ENCODE results near the gene IL16.

IL16 gene

DNA sequence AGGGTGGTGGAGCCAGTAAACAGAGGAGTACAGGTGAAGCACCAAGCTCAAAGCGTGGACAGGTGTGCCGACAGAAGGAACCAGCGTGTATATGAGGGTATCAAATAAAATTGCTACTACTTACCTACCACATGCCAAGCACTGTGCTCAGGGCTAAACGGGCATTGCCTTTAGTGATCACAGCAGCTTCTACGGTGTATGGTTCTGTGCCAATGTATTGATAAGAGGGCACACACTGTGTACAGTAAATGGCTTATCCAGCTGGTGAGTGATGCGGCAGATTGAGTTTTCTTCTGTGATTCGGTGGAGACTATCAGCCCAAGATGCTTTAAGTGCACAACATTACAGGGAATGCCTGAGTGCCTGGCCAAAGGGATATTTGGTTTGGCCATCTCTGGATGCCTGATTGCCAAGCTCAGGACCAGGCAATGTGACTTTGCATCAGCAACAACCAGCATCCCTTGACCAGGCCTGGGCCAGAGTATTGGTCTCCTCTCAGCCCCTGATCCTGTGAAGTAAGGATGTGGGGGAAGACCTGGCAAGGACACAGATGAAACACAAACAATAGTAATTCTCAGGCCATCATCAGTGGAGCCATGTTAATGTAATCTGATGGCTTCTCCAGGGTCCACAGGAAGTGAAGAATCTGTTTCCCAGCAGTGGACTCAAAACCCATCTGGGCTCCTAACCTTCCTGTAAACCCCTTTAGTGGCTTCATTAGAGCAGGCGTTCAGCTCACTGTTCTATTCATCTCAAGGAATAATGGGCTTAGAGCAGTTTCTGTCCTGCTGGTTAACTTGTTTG lies 113.2 kb downstream of the IL16 start:
- no peak for DNase-seq (ENCODE audit: low read depth)
- Histone ChIP-seq H3K4me3 (ENCODE audit: low read length) (no peak overlapping the region), H3K9me3 (ENCODE audit: control insufficient read depth, low read length) (no peaks in the 10 kb centered on the region), H3K27me3 (replicated peaks; ENCODE audit: control insufficient read depth, insufficient read depth, low read length) (no peaks in the 10 kb centered on the region), H3K36me3 (ENCODE audit: control insufficient read depth, insufficient read depth, low read length, severe bottlenecking) (peaks cover 9% of the 10 kb centered on the region), H3K4me1 (ENCODE audit: control insufficient read depth, insufficient read depth, low read length) (peaks cover 42% of the 10 kb centered on the region), H3K9ac (ENCODE audit: low read length) (no peak overlapping the region)

GRCh38 chr15:81310480-81310879 lies 113.8 kb downstream of the IL16 start:
- no peak overlapping the region for H3K9ac ChIP-seq (ENCODE audit: low read length)
- no peak for DNase-seq (ENCODE audit: low read depth)
- H3K9me3 ChIP-seq (ENCODE audit: control insufficient read depth, low read length) = no peaks in the 10 kb centered on the region
- H3K36me3 ChIP-seq (ENCODE audit: control insufficient read depth, insufficient read depth, low read length, severe bottlenecking) = peaks cover 9% of the 10 kb centered on the region
- peaks cover 42% of the 10 kb centered on the region for H3K4me1 ChIP-seq (ENCODE audit: control insufficient read depth, insufficient read depth, low read length)
- H3K27me3 ChIP-seq (replicated peaks; ENCODE audit: control insufficient read depth, insufficient read depth, low read length) = no peaks in the 10 kb centered on the region
- no peak overlapping the region for H3K4me3 ChIP-seq (ENCODE audit: low read length)

DNA sequence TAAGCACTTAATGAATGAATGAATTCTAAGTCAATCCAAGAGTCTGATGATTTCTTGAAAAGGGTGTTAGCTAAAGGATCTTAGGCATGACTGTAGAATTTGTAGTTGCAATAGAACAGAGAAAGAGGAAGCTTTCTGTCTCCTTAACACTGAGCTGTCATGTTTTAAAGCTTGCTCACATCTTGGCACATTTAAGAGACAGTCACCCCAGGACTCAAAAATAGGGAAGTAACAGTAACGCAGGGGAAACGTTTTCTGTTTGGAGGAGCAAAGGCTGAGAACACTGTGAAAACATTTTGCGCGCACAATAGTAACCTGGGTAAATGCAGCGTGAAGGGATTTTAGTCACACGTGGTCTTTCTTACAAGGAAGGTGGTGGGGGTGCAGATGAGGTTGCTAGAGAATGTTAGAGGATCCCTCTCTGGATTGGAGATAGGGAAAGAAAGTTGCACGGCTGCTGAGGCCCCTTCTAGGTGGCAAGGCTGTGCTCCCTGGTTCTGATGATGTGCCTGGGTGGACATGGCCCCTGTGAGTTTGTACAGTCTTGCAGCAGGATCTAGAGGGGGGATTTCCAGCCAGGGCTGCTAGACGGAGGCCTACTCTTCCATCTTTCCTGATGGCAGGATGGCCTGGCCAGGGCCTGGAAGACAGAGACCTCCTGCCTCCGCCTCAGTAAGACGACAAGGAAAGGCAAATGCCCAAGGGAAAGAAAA lies 115.2 kb downstream of the IL16 start:
- Histone ChIP-seq H3K4me1 (ENCODE audit: control insufficient read depth, insufficient read depth, low read length) (peaks cover 42% of the 10 kb centered on the region), H3K4me3 (ENCODE audit: low read length) (no peak overlapping the region), H3K9ac (ENCODE audit: low read length) (peak overlapping the region; percentile 17), H3K9me3 (ENCODE audit: control insufficient read depth, low read length) (no peaks in the 10 kb centered on the region), H3K27me3 (replicated peaks; ENCODE audit: control insufficient read depth, insufficient read depth, low read length) (no peaks in the 10 kb centered on the region), H3K36me3 (ENCODE audit: control insufficient read depth, insufficient read depth, low read length, severe bottlenecking) (no peaks in the 10 kb centered on the region)
- no peak for DNase-seq (ENCODE audit: low read depth)

GRCh38 chr15:81312790-81313543 lies 116.3 kb downstream of the IL16 start:
- H3K36me3 ChIP-seq (ENCODE audit: control insufficient read depth, insufficient read depth, low read length, severe bottlenecking) = peaks cover 8% of the 10 kb centered on the region
- H3K9ac ChIP-seq (ENCODE audit: low read length) = peak overlapping the region; percentile 17
- H3K4me3 ChIP-seq (ENCODE audit: low read length) = no peak overlapping the region
- H3K27me3 ChIP-seq (replicated peaks; ENCODE audit: control insufficient read depth, insufficient read depth, low read length) = no peaks in the 10 kb centered on the region
- H3K9me3 ChIP-seq (ENCODE audit: control insufficient read depth, low read length) = no peaks in the 10 kb centered on the region
- peaks cover 36% of the 10 kb centered on the region for H3K4me1 ChIP-seq (ENCODE audit: control insufficient read depth, insufficient read depth, low read length)
- peak; percentile 99 for DNase-seq (ENCODE audit: low read depth)

DNA sequence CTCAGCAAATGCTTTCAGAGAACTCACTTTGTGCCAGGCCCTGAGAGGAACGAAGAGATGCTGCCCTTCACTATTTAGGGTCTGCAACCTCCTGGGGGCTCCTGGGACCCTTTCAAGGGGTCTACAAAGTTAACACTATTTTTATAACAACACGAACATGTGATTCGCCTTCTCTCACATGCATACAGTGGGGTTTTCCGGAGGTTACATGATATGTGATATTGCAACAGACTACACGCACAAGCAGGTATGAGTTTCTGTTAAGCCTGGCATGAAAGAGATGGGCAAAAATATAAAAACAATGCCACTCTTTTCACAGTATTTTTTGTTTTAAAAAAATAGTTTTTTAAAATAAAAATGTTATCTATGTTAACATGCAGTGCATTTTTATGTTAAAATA lies 117.0 kb downstream of the IL16 start:
- Histone ChIP-seq H3K9me3 (ENCODE audit: control insufficient read depth, low read length) (no peaks in the 10 kb centered on the region), H3K36me3 (ENCODE audit: control insufficient read depth, insufficient read depth, low read length, severe bottlenecking) (peaks cover 15% of the 10 kb centered on the region), H3K4me1 (ENCODE audit: control insufficient read depth, insufficient read depth, low read length) (peaks cover 30% of the 10 kb centered on the region), H3K4me3 (ENCODE audit: low read length) (no peak overlapping the region), H3K27me3 (replicated peaks; ENCODE audit: control insufficient read depth, insufficient read depth, low read length) (no peaks in the 10 kb centered on the region), H3K9ac (ENCODE audit: low read length) (no peak overlapping the region)
- no peak for DNase-seq (ENCODE audit: low read depth)

DNA sequence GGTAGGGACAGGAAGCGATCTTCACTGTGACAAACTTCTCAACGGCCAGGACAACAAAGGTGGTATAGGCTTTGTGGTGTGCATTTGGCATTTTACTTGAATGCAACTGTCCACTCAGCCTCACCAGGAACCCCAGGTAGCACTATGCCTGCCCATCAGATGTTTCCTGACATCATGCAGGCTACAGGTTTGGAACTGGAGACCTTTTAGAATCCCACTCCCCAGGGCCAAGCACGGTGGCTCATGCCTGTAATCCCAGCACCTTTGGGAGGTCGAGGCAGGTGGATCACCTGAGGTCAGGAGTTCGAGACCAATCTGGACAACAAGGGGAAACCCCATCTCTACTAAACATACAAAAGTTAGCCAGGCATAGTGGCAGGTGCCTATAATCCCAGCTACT lies 117.7 kb downstream of the IL16 start:
- peaks cover 30% of the 10 kb centered on the region for H3K4me1 ChIP-seq (ENCODE audit: control insufficient read depth, insufficient read depth, low read length)
- H3K9me3 ChIP-seq (ENCODE audit: control insufficient read depth, low read length) = no peaks in the 10 kb centered on the region
- no peak overlapping the region for H3K4me3 ChIP-seq (ENCODE audit: low read length)
- no peak for DNase-seq (ENCODE audit: low read depth)
- no peak overlapping the region for H3K9ac ChIP-seq (ENCODE audit: low read length)
- H3K36me3 ChIP-seq (ENCODE audit: control insufficient read depth, insufficient read depth, low read length, severe bottlenecking) = peaks cover 22% of the 10 kb centered on the region
- H3K27me3 ChIP-seq (replicated peaks; ENCODE audit: control insufficient read depth, insufficient read depth, low read length) = no peaks in the 10 kb centered on the region

DNA sequence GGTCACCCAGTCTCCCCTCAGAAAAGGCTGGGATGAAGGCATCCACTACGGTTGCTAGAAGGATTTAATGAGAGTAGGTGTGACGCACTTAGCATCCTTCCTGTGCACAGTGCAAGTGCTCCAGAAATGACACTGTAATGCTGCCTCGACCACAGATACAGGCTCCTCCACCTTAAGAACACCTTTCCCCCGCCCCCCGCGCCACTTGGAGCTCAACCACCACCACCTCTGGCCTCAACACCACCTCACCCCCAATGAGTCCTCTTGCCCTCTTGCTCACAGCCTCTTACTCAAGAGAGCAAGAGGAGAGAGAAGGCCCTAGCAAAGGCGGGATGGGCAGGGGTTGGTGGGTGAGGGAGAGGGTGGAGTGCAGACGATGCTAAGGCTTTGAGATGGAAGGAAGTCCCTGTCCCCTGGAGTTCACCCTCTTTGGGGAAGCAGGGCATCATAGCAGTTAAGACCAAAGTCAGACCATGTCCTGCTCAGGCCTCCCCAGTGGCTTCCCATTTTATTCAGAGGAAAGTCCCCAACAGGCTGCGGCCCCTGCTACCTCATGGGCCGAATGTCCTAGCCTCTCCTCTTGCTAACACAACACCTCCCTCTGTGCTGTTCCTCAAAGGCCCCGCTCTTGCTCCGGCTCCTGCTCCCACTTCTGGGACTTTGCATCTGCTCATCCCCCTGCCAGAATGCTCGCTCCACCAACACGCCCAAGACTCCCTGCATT lies 118.9 kb downstream of the IL16 start:
- H3K9ac ChIP-seq (ENCODE audit: low read length) = no peak overlapping the region
- peaks cover 30% of the 10 kb centered on the region for H3K4me1 ChIP-seq (ENCODE audit: control insufficient read depth, insufficient read depth, low read length)
- no peak overlapping the region for H3K4me3 ChIP-seq (ENCODE audit: low read length)
- no peaks in the 10 kb centered on the region for H3K27me3 ChIP-seq (replicated peaks; ENCODE audit: control insufficient read depth, insufficient read depth, low read length)
- H3K9me3 ChIP-seq (ENCODE audit: control insufficient read depth, low read length) = no peaks in the 10 kb centered on the region
- no peak for DNase-seq (ENCODE audit: low read depth)
- peaks cover 25% of the 10 kb centered on the region for H3K36me3 ChIP-seq (ENCODE audit: control insufficient read depth, insufficient read depth, low read length, severe bottlenecking)

DNA sequence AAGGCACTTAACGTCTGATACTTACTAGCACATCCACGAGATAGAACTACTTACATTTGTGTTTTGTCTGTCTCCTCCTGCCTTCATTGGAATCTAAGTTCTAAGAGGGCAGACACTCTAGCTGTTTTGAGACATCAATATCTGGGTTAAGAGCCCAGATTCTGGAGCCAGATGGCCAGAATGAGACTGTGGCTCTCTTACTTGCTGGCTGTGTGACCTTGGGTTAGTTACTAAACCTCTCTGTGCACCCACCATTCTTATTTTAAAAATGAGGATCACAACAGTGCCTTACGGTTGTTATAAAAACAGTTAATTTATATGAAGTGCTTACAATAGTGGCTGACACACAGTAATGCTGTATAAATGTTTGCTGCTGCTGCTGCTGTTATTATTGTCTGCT lies 119.6 kb downstream of the IL16 start:
- no peak for DNase-seq (ENCODE audit: low read depth)
- no peak overlapping the region for H3K4me3 ChIP-seq (ENCODE audit: low read length)
- H3K27me3 ChIP-seq (replicated peaks; ENCODE audit: control insufficient read depth, insufficient read depth, low read length) = no peaks in the 10 kb centered on the region
- H3K9ac ChIP-seq (ENCODE audit: low read length) = no peak overlapping the region
- no peaks in the 10 kb centered on the region for H3K9me3 ChIP-seq (ENCODE audit: control insufficient read depth, low read length)
- peaks cover 25% of the 10 kb centered on the region for H3K4me1 ChIP-seq (ENCODE audit: control insufficient read depth, insufficient read depth, low read length)
- H3K36me3 ChIP-seq (ENCODE audit: control insufficient read depth, insufficient read depth, low read length, severe bottlenecking) = peaks cover 25% of the 10 kb centered on the region

- Histone ChIP-seq H3K27me3 (replicated peaks; ENCODE audit: control insufficient read depth, insufficient read depth, low read length) (no peaks in the 10 kb centered on the region), H3K4me3 (ENCODE audit: low read length) (no peak overlapping the region)
These were observed 121.0 kb downstream of the IL16 start for GRCh38 chr15:81317642-81318017.

GRCh38 chr15:81321667-81322066 lies 125.0 kb downstream of the IL16 start:
- H3K36me3 ChIP-seq (ENCODE audit: control insufficient read depth, insufficient read depth, low read length, severe bottlenecking) = peaks cover 25% of the 10 kb centered on the region
- peaks cover 23% of the 10 kb centered on the region for H3K4me1 ChIP-seq (ENCODE audit: control insufficient read depth, insufficient read depth, low read length)
- H3K9ac ChIP-seq (ENCODE audit: low read length) = no peak overlapping the region
- H3K9me3 ChIP-seq (ENCODE audit: control insufficient read depth, low read length) = no peaks in the 10 kb centered on the region
- H3K27me3 ChIP-seq (replicated peaks; ENCODE audit: control insufficient read depth, insufficient read depth, low read length) = no peaks in the 10 kb centered on the region
- H3K4me3 ChIP-seq (ENCODE audit: low read length) = no peak overlapping the region
- DNase-seq (ENCODE audit: low read depth) = no peak

More at GRCh38 chr15:81317642-81318017, 121.0 kb downstream of the IL16 start:
- peaks cover 25% of the 10 kb centered on the region for H3K36me3 ChIP-seq (ENCODE audit: control insufficient read depth, insufficient read depth, low read length, severe bottlenecking)
- no peaks in the 10 kb centered on the region for H3K9me3 ChIP-seq (ENCODE audit: control insufficient read depth, low read length)
- no peak overlapping the region for H3K9ac ChIP-seq (ENCODE audit: low read length)
- no peak for DNase-seq (ENCODE audit: low read depth)
- peaks cover 16% of the 10 kb centered on the region for H3K4me1 ChIP-seq (ENCODE audit: control insufficient read depth, insufficient read depth, low read length)
